ENCODE measurements around the gene NPBWR2. TPM values are rescaled to one million over a fixed set of nuclear protein-coding genes. Genes with fewer than 3 reads are reported as not detected.

NPBWR2 gene
- polyA plus RNA-seq, 3 donors = not detected

DNA sequence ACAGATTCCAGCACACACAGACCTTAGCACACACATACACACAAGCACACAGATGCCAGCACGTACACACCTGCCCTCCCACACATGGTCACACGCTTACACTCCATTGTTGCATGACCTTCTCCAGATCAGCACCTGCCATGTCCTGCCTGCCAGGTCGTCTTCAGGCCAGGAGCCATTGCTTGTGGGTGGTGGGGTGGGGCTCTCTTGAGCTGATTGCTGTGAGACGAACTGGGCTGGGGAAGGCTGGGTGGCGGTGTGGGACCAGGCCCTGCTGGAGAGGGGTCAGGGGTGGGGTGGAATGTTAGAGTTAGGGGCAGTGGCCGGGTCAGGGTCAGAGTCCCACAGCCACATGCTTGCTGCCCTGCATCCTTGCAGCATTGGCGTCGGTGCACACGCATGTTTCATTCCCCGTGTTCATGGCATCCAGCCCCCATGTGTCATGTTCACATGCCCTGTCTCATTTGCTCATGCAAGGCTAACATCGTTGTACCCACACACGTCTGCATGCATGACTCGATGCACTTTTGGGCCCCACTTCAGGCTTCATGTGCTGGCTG, 6.5 kb upstream of the NPBWR2 start:
- TF ChIP-seq, protein P1, sequence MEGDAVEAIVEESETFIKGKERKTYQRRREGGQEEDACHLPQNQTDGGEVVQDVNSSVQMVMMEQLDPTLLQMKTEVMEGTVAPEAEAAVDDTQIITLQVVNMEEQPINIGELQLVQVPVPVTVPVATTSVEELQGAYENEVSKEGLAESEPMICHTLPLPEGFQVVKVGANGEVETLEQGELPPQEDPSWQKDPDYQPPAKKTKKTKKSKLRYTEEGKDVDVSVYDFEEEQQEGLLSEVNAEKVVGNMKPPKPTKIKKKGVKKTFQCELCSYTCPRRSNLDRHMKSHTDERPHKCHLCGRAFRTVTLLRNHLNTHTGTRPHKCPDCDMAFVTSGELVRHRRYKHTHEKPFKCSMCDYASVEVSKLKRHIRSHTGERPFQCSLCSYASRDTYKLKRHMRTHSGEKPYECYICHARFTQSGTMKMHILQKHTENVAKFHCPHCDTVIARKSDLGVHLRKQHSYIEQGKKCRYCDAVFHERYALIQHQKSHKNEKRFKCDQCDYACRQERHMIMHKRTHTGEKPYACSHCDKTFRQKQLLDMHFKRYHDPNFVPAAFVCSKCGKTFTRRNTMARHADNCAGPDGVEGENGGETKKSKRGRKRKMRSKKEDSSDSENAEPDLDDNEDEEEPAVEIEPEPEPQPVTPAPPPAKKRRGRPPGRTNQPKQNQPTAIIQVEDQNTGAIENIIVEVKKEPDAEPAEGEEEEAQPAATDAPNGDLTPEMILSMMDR (IDR thresholded peaks at IDR 0.05) = no peak
- WGBS (ENCODE audit: insufficient coverage) = 93% methylated on average over 12 of the region's 13 CpGs
- Histone ChIP-seq H3K36me3 (replicated peaks in 1 of 2; ENCODE audit: control insufficient read depth in 1 of 2, insufficient read depth in 2 of 2, low read length in 2 of 2) (no peaks in the 10 kb centered on the region), H3K27ac (ENCODE audit: low read depth in 1 of 2, low read length in 2 of 2) (no peak overlapping the region), H3K79me2 (ENCODE audit: insufficient read depth, low read length) (no peaks in the 10 kb centered on the region), H3K4me3 (replicated peaks in 1 of 3; ENCODE audit: low read depth in 2 of 3, low read length in 3 of 3) (no peak overlapping the region), H3K9ac (ENCODE audit: insufficient read depth, low read length, poor library complexity, severe bottlenecking) (no peak overlapping the region), H2AFZ (ENCODE audit: insufficient read depth, low read depth, low read length, poor library complexity, severe bottlenecking) (no peak overlapping the region), H4K20me1 (ENCODE audit: insufficient read depth, low read length) (no peaks in the 10 kb centered on the region), H3K4me1 (ENCODE audit: control insufficient read depth in 1 of 2, insufficient read depth in 2 of 2, low read length in 2 of 2) (no peaks in the 10 kb centered on the region), H3K4me2 (replicated peaks; ENCODE audit: extremely low read depth, low read length, poor library complexity, severe bottlenecking) (no peak overlapping the region), H3K9me3 (replicated peaks in 1 of 2; ENCODE audit: control insufficient read depth in 1 of 2, insufficient read depth in 1 of 2, low read length in 2 of 2) (no peaks in the 10 kb centered on the region), H3K27me3 (ENCODE audit: control insufficient read depth in 2 of 2, insufficient read depth in 2 of 2, low read length in 2 of 2) (no peaks in the 10 kb centered on the region)
- H3K9me3 Mint-ChIP-seq = no peaks in the 10 kb centered on the region
- peaks cover 5 to 9% (median 6%) of the 10 kb centered on the region in 3 donors for H3K27me3 Mint-ChIP-seq (ENCODE audit: low read depth in 3 of 3)
- H3K4me3 Mint-ChIP-seq = no peak overlapping the region
- no peak for DNase-seq
- H3K4me1 Mint-ChIP-seq = no peaks in the 10 kb centered on the region
- H3K27ac Mint-ChIP-seq = no peak overlapping the region
- H3K36me3 Mint-ChIP-seq = no peaks in the 10 kb centered on the region
- intact Hi-C loops (cut with micrococcal nuclease) = no loop called here

DNA sequence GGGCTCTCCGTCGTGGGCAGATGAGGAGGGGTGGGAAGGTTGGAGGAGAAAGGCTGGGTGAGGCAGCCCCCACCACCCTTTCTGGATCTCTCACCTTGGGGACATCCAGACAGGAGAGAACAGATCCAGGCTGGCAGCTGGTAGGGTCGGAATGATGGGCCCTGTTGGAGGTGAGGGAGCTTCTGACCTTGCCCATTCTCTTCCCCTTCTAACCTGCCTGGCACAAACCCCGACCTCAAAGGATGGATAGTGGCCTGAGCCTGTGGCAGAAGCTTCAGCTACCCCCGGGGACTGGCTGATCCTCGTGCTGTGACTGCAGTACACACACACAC, 6.0 kb upstream of the NPBWR2 start:
- intact Hi-C loops (cut with micrococcal nuclease) = no loop called here
- H3K9ac ChIP-seq (ENCODE audit: insufficient read depth, low read length, poor library complexity, severe bottlenecking) = no peak overlapping the region
- H4K20me1 ChIP-seq (ENCODE audit: insufficient read depth, low read length) = no peaks in the 10 kb centered on the region
- Mint-ChIP-seq H3K27me3 (ENCODE audit: low read depth in 3 of 3) (peaks cover 6 to 13% (median 7%) of the 10 kb centered on the region in 3 donors), H3K36me3 (no peaks in the 10 kb centered on the region), H3K9me3 (no peaks in the 10 kb centered on the region), H3K27ac (no peak overlapping the region), H3K4me1 (no peaks in the 10 kb centered on the region), H3K4me3 (no peak overlapping the region)
- no peaks in the 10 kb centered on the region for H3K36me3 ChIP-seq (replicated peaks in 1 of 2; ENCODE audit: control insufficient read depth in 1 of 2, insufficient read depth in 2 of 2, low read length in 2 of 2)
- H3K4me3 ChIP-seq (replicated peaks in 1 of 3; ENCODE audit: low read depth in 2 of 3, low read length in 3 of 3) = no peak overlapping the region
- H2AFZ ChIP-seq (ENCODE audit: insufficient read depth, low read depth, low read length, poor library complexity, severe bottlenecking) = no peak overlapping the region
- H3K4me1 ChIP-seq (ENCODE audit: control insufficient read depth in 1 of 2, insufficient read depth in 2 of 2, low read length in 2 of 2) = peaks cover 0 to under 1% of the 10 kb centered on the region in 2 donors
- H3K9me3 ChIP-seq (replicated peaks in 1 of 2; ENCODE audit: control insufficient read depth in 1 of 2, insufficient read depth in 1 of 2, low read length in 2 of 2) = no peaks in the 10 kb centered on the region
- no peak for DNase-seq
- no peaks in the 10 kb centered on the region for H3K27me3 ChIP-seq (ENCODE audit: control insufficient read depth in 2 of 2, insufficient read depth in 2 of 2, low read length in 2 of 2)
- no peaks in the 10 kb centered on the region for H3K79me2 ChIP-seq (ENCODE audit: insufficient read depth, low read length)
- TF ChIP-seq, protein P1 (IDR thresholded peaks at IDR 0.05) = no peak
- no peak overlapping the region for H3K27ac ChIP-seq (ENCODE audit: low read depth in 1 of 2, low read length in 2 of 2)
- no peak overlapping the region for H3K4me2 ChIP-seq (replicated peaks; ENCODE audit: extremely low read depth, low read length, poor library complexity, severe bottlenecking)
- WGBS (ENCODE audit: insufficient coverage) = 91% methylated on average over 3 of the region's 6 CpGs
